GM12874 (cell line): Measurements from ENCODE around the gene CMTM8.

ENCODE experiments used
- TF ChIP-seq, protein P1 (sequence below): IDR thresholded peaks from 2 replicates; pipeline ENCODE4 v1.5.1; 2011; ENCODE audit warnings: low read depth, mild to moderate bottlenecking, control low read depth, low read length, moderate library complexity; ENCODE audit not compliant: insufficient read depth

Gene CMTM8

DNA sequence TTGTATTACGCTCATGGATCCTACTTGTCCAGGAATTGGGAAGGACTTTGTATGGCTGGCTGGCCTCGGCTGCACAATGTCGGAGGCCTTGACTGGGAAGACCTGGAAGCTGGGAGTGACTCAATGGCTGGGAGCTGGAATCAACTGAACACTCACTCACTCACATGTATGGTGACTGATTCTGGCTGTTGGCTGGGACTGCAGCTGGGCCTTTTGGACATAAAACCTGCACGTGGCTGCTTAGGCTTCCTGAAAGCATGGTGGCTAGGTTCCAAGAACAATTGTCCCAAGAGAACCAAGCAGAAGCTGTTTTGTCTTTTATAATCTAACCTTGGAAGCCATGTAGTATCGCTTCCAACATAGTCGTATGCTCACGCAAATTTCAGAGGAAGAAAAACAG, 38.0 kb upstream of the CMTM8 start:
- TF ChIP-seq, protein P1, sequence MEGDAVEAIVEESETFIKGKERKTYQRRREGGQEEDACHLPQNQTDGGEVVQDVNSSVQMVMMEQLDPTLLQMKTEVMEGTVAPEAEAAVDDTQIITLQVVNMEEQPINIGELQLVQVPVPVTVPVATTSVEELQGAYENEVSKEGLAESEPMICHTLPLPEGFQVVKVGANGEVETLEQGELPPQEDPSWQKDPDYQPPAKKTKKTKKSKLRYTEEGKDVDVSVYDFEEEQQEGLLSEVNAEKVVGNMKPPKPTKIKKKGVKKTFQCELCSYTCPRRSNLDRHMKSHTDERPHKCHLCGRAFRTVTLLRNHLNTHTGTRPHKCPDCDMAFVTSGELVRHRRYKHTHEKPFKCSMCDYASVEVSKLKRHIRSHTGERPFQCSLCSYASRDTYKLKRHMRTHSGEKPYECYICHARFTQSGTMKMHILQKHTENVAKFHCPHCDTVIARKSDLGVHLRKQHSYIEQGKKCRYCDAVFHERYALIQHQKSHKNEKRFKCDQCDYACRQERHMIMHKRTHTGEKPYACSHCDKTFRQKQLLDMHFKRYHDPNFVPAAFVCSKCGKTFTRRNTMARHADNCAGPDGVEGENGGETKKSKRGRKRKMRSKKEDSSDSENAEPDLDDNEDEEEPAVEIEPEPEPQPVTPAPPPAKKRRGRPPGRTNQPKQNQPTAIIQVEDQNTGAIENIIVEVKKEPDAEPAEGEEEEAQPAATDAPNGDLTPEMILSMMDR: no peak

DNA sequence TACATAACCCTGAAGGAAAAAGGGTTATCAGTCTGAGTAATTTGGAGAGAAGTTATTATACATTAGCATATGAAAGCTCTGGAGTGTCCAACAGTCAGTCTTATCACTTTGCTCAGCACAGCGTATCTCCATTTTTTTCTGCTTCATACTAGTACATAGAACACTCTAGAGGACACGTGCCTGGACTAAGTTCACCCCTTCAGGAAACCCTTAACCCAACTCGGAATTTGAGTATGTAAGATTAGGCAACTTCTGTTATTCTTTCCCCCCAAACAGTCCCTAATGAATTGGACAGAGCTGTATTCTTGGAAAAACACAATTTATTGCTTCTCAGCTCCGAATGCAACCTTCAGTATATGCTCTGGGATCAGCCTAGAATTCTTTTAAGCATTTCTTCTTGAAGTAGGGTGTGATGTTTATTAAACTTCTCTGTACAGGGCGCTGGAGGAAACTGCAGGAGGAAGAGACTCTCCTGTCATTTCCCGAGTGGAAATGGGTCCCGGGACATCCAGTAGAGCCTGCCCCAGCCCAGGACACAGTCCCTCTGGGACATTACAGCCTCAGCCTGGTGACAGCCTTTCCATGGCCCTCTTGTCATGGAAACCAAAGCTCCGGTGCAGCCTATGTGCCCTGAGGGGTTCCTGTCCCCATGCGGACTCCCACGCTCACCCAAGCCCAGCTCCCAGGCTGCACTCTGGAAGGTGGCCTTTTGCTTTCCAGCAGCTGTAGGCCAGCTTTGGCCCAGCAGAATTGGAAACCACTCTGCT, 37.3 kb upstream of the CMTM8 start:
- TF ChIP-seq, protein P1: no peak

DNA sequence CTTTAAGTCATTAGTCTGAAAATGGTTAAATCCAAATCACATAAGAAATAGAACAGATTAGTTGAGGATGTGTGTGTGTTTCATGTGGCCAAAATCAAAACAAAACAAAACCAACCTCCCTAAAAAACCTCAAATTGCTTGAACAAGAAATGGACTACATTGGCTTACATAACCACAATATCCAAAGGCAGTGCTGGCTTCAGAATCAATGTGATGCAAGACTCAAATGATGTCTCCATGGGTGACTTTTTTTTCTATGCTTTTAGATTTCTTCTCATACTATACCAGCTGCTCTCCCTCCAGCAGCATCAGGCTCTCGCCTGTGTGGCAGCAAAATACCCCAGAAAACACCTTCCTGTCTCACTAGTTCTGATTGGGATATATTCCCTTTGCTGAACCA, 36.0 kb upstream of the CMTM8 start:
- TF ChIP-seq, protein P1: no peak

DNA sequence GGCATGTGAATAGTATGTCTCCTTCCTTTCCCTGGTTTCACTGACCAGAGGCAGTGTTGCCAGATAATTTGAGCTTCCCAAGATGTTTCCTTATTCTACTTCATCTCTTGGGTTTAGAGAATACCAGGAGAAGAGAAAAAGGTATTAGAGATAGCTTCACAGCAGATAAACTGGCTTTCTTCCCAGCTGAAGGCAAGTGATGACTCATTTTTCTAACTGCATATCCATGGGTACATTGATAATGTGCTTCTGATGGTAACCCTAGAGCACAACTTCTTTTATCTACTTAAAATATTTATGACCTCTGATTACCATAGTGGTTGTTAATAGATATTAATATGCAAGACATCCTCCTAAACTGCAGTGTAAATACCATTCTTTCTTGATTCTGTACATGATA, 34.6 kb upstream of the CMTM8 start:
- TF ChIP-seq, protein P1: no peak

DNA sequence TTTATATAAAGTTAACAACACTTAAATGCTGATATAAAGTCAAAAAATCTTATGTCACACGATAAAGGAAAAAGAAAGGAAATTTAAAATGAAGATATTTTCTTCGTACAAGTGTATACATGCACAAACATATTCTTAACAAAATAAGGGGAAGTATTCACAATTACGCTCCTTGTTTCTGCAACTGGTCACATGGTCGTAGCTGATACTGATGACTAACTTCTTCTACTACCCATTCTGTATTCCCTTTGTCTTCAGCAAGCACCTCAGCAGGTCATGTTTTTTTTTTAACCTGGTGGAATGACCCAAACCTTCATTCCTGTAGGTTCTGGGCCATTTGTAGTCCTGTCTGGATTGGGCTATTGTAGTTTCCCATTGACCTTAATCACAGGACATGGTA, 30.0 kb upstream of the CMTM8 start:
- TF ChIP-seq, protein P1: no peak

DNA sequence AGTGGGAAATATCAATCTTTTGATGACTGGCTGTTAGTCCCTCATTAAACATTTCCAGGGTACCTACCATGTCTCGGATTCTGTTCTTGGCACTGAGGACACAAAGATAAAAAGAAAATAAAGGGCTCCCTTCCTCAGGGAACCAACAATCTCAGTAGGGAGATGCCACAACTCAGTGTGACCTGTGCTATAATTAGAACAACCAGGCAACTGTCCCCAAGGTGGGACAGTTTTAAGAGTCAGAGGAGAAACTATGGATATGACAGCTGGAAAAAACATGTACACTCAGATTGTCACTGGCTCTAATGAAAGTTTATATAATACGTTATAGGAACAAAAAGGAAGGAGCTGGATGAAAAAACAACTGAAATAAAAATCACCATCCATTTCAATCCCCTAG, 23.3 kb upstream of the CMTM8 start:
- TF ChIP-seq, protein P1: no peak

DNA sequence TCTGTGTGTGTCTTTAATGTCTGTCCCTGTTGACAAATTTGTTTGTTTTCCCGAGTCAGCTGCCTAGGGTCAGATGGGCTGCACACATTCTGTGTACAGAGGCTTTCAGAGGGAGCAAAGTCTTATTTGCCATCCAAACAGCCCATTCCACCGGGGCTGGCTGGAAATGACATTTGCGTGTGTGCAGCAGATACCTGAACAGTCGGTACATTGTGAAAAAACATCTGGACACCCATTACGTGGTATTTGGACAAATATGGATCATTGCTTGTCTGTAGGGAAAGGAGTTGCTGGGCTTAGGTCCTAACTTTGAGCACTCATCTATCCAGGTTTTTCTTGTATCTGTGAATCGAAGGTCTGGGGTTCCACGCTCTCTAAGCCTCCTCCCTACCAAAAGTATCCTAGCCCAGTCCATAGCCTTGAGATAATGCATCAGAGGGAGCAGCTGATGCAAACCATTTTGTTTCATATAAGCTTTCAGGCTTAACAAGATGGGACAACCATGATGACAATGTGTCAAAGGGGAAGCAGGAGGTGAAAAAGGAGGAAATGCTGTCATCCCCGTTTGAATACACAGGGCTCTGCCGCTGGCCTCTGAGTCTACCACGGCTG, 22.2 kb upstream of the CMTM8 start:
- TF ChIP-seq, protein P1: no peak
